NCI-H2227 (cell line): ENCODE measurements around the gene TRAF2.

Source experiments
- DNase-seq: peaks from one replicate; lab custom pipeline; 2025; ENCODE audit not compliant: unreplicated experiment; lab: John Stamatoyannopoulos, UW

Gene TRAF2

GRCh38 chr9:136961279-136962065, 75.2 kb downstream of the TRAF2 start:
- no peak for DNase-seq

- DNase-seq = no peak
Observed at GRCh38 chr9:136962163-136962562, 75.8 kb downstream of the TRAF2 start.

- no peak for DNase-seq
Observed at GRCh38 chr9:136962701-136963248, 76.5 kb downstream of the TRAF2 start.

GRCh38 chr9:136963341-136963740, 77.0 kb downstream of the TRAF2 start:
- DNase-seq = no peak

- DNase-seq = no peak
Observed at GRCh38 chr9:136963751-136964150, 77.4 kb downstream of the TRAF2 start.

GRCh38 chr9:136964171-136964689, 77.9 kb downstream of the TRAF2 start:
- no peak for DNase-seq

- no peak for DNase-seq
Observed at GRCh38 chr9:136964833-136965422, 78.6 kb downstream of the TRAF2 start.

- DNase-seq = no peak
Observed at GRCh38 chr9:136965771-136966484, 79.6 kb downstream of the TRAF2 start.

- DNase-seq = no peak
Observed at GRCh38 chr9:136968333-136969127, 82.2 kb downstream of the TRAF2 start.

- DNase-seq = no peak
Observed at GRCh38 chr9:136969150-136969549, 82.8 kb downstream of the TRAF2 start.

GRCh38 chr9:136969774-136970173, 83.5 kb downstream of the TRAF2 start:
- DNase-seq = no peak

GRCh38 chr9:136970361-136970760, 84.0 kb downstream of the TRAF2 start:
- no peak for DNase-seq

- DNase-seq = no peak
Observed at GRCh38 chr9:136971746-136972145, 85.4 kb downstream of the TRAF2 start.

- DNase-seq = no peak
Observed at GRCh38 chr9:136972335-136972734, 86.0 kb downstream of the TRAF2 start.

- DNase-seq = no peak
Observed at GRCh38 chr9:136972743-136973142, 86.4 kb downstream of the TRAF2 start.

GRCh38 chr9:136973618-136974617, 87.6 kb downstream of the TRAF2 start:
- no peak for DNase-seq

- no peak for DNase-seq
Observed at GRCh38 chr9:136974817-136975535, 88.7 kb downstream of the TRAF2 start.

- no peak for DNase-seq
Observed at GRCh38 chr9:136975644-136976043, 89.3 kb downstream of the TRAF2 start.
